HepG2 (cell line): ENCODE measurements around the gene MAGI1. TPM values are rescaled to one million over a fixed set of nuclear protein-coding genes. Genes with fewer than 3 reads are reported as not detected.

Experiments used
- FLYWCH1 ChIP-seq: sonication (generic); formaldehyde crosslinking; IDR thresholded peaks from 2 replicates; pipeline ENCODE4 v1.8.1; 2023; ENCODE audit warnings: mild to moderate bottlenecking, missing genetic modification reagents
- FOSL2 ChIP-seq: sonication (generic); formaldehyde crosslinking; IDR thresholded peaks from 2 replicates; pipeline ENCODE4 v1.4.0; 2020; ENCODE audit warnings: missing genetic modification reagents
- HOXD1 ChIP-seq: sonication (generic); formaldehyde crosslinking; IDR thresholded peaks from 2 replicates; pipeline ENCODE4 v1.5.0; 2020; ENCODE audit warnings: missing genetic modification reagents
- JUND ChIP-seq: sonication (generic); formaldehyde crosslinking; IDR thresholded peaks from 2 replicates; pipeline ENCODE4 v1.8.0; 2022; ENCODE audit warnings: mild to moderate bottlenecking, missing genetic modification reagents
- NCOA1 ChIP-seq: sonication (generic); formaldehyde crosslinking; IDR thresholded peaks from 2 replicates; pipeline ENCODE4 v1.9.0; 2021; ENCODE audit warnings: missing genetic modification reagents
- NFIC ChIP-seq: IDR thresholded peaks from 2 replicates; pipeline ENCODE4 v1.6.1; 2012; ENCODE audit warnings: mild to moderate bottlenecking, low read length, inconsistent platforms
- NR3C1 ChIP-seq: sonication (generic); formaldehyde crosslinking; IDR thresholded peaks from 2 replicates; pipeline ENCODE4 v1.4.0; 2020; ENCODE audit warnings: missing genetic modification reagents
- ONECUT2 ChIP-seq: sonication (generic); formaldehyde crosslinking; IDR thresholded peaks from 2 replicates; pipeline ENCODE4 v1.4.0; 2020; ENCODE audit warnings: missing genetic modification reagents
- PAF1 ChIP-seq: IDR thresholded peaks from 2 replicates; pipeline ENCODE4 v1.6.1; 2016; ENCODE audit warnings: missing genetic modification reagents, missing compliant biosample characterization
- REXO4 ChIP-seq: sonication (generic); formaldehyde crosslinking; IDR thresholded peaks from 2 replicates; pipeline ENCODE4 v1.8.0; 2022; ENCODE audit warnings: missing genetic modification reagents, mild to moderate bottlenecking, borderline replicate concordance
- RFXANK ChIP-seq: IDR thresholded peaks from 2 replicates; pipeline ENCODE4 v1.6.1; 2016
- TCF7L2 ChIP-seq: IDR thresholded peaks from 2 replicates; pipeline ENCODE4 v1.6.1; 2011; ENCODE audit warnings: mild to moderate bottlenecking, low read depth, low read length, moderate library complexity
- ZNF263 ChIP-seq: sonication (generic); formaldehyde crosslinking; IDR thresholded peaks from 2 replicates; pipeline ENCODE4 v1.4.0; 2020; ENCODE audit warnings: missing genetic modification reagents
- ZNF33B ChIP-seq: sonication (generic); formaldehyde crosslinking; IDR thresholded peaks from 2 replicates; pipeline ENCODE4 v1.5.1; 2020; ENCODE audit warnings: mild to moderate bottlenecking, missing genetic modification reagents
- ZNF629 ChIP-seq: sonication (generic); formaldehyde crosslinking; conservative IDR thresholded peaks from 2 replicates; pipeline ENCODE4 v1.5.0; 2020; ENCODE audit warnings: missing genetic modification reagents
- ZNF766 ChIP-seq: sonication (generic); formaldehyde crosslinking; IDR thresholded peaks from 2 replicates; pipeline ENCODE4 v1.5.0; 2020; ENCODE audit warnings: missing genetic modification reagents, borderline replicate concordance
- ZNF816 ChIP-seq: sonication (generic); formaldehyde crosslinking; IDR thresholded peaks from 2 replicates; pipeline ENCODE4 v1.8.0; 2022; ENCODE audit warnings: missing genetic modification reagents, mild to moderate bottlenecking, borderline replicate concordance
- ZNF83 ChIP-seq: sonication (generic); formaldehyde crosslinking; IDR thresholded peaks from 2 replicates; pipeline ENCODE4 v1.4.0; 2020; ENCODE audit warnings: missing genetic modification reagents, mild to moderate bottlenecking, borderline replicate concordance
- ZSCAN30 ChIP-seq: sonication (generic); formaldehyde crosslinking; IDR thresholded peaks from 2 replicates; pipeline ENCODE4 v1.5.0; 2020; ENCODE audit warnings: mild to moderate bottlenecking, missing genetic modification reagents
- polyA plus RNA-seq, 8 experiments: library from polyadenylated mRNA; depleted of rRNA in 3 of 8; stranded (reverse) in 7 of 8; unstranded in 1 of 8; fragments of >200 nt; fragmentation: Illumina TruSeq in 4 of 8; extraction: Trizol in 4 of 8; gene quantifications; 2 replicates each; pipeline versions ENCODE4 v1.2.1 to v1.2.3, GENCODE V29; 2011 to 2016; ENCODE audit warnings: low read depth in 4 of 8, missing spikeins in 1 of 8, mixed read lengths in 1 of 8; ENCODE audit not compliant: insufficient read depth in 1 of 8
- total RNA-seq, 5 experiments: library from RNA; depleted of rRNA; stranded (reverse); fragments of >200 nt; fragmentation: Illumina TruSeq; extraction: Trizol; gene quantifications; 2 replicates each; pipeline ENCODE4 v1.2.3, GENCODE V29; 2016; ENCODE audit warnings: low read depth in 1 of 5
- TF ChIP-seq, protein P1 (sequence below): sonication (generic); formaldehyde crosslinking; conservative IDR thresholded peaks from 2 replicates; pipeline ENCODE4 v1.4.0; 2020; ENCODE audit warnings: missing genetic modification reagents
- TF ChIP-seq, protein P2 (sequence below): sonication (generic); formaldehyde crosslinking; IDR thresholded peaks from 2 replicates; pipeline ENCODE4 v1.4.0; 2020; ENCODE audit warnings: missing genetic modification reagents
- TF ChIP-seq, protein P3 (sequence below): sonication (generic); formaldehyde crosslinking; IDR thresholded peaks from 2 replicates; pipeline ENCODE4 v1.4.0; 2020; ENCODE audit warnings: missing genetic modification reagents, borderline replicate concordance
- TF ChIP-seq, protein P4 (sequence below): IDR thresholded peaks from 2 replicates; pipeline ENCODE4 v1.6.1; 2016; ENCODE audit warnings: missing compliant biosample characterization, missing genetic modification reagents, borderline replicate concordance
- TF ChIP-seq, protein P5 (sequence below): sonication (generic); formaldehyde crosslinking; IDR thresholded peaks from 2 replicates; pipeline ENCODE4 v1.4.0; 2020; ENCODE audit warnings: mild to moderate bottlenecking, missing genetic modification reagents
- TF ChIP-seq, protein P6 (sequence below): sonication (generic); formaldehyde crosslinking; IDR thresholded peaks from 2 replicates; pipeline ENCODE4 v1.4.0; 2020; ENCODE audit warnings: missing genetic modification reagents

Gene MAGI1
- total and polyA plus RNA-seq, 2 of the 13 experiments (the other 11 are each of a cell fraction or from before 2014, with no cell fraction given) = 22.2 to 26.0 TPM

DNA sequence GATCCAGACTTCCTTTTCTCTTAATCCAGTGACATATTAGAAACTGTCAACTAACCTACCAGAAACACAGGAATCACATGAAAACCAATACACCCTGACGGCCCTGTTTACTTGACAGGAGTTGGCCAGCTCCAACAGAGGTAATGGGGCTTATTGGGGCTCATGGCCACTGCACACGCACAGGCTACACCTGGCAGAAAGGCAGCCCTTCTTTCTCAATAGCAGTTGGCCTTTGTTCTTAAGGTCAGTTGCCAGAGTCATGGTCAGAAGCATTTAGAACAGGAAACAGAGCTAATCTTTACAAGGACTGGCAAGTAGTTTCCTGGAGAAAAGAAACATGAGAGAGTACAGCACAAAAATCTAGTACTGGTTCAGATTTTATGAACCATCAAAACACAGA, 181.8 kb downstream of the MAGI1 start (continued):
- TF ChIP-seq ZSCAN30 (no peak), RFXANK (no peak), TCF7L2 (no peak), NR3C1 (CRISPR knock-in tag) (no peak), FLYWCH1 (no peak), PAF1 (no peak), NFIC (no peak), ZNF33B (CRISPR knock-in tag) (no peak), ONECUT2 (CRISPR knock-in tag) (no peak), ZNF83 (no peak), JUND (CRISPR knock-in tag) (no peak), ZNF263 (CRISPR knock-in tag) (no peak), ZNF629 (no peak), HOXD1 (no peak), ZNF816 (CRISPR knock-in tag) (no peak), NCOA1 (no peak), REXO4 (CRISPR knock-in tag) (no peak), FOSL2 (CRISPR knock-in tag) (peak; percentile 21; the same call in 1 of the 2 replicates), ZNF766 (no peak)
- TF ChIP-seq, protein P1, sequence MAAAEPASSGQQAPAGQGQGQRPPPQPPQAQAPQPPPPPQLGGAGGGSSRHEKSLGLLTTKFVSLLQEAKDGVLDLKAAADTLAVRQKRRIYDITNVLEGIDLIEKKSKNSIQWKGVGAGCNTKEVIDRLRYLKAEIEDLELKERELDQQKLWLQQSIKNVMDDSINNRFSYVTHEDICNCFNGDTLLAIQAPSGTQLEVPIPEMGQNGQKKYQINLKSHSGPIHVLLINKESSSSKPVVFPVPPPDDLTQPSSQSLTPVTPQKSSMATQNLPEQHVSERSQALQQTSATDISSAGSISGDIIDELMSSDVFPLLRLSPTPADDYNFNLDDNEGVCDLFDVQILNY (CRISPR knock-in tag) = no peak
- TF ChIP-seq, protein P2, sequence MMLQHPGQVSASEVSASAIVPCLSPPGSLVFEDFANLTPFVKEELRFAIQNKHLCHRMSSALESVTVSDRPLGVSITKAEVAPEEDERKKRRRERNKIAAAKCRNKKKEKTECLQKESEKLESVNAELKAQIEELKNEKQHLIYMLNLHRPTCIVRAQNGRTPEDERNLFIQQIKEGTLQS (CRISPR knock-in tag) = no peak
- TF ChIP-seq, protein P3, sequence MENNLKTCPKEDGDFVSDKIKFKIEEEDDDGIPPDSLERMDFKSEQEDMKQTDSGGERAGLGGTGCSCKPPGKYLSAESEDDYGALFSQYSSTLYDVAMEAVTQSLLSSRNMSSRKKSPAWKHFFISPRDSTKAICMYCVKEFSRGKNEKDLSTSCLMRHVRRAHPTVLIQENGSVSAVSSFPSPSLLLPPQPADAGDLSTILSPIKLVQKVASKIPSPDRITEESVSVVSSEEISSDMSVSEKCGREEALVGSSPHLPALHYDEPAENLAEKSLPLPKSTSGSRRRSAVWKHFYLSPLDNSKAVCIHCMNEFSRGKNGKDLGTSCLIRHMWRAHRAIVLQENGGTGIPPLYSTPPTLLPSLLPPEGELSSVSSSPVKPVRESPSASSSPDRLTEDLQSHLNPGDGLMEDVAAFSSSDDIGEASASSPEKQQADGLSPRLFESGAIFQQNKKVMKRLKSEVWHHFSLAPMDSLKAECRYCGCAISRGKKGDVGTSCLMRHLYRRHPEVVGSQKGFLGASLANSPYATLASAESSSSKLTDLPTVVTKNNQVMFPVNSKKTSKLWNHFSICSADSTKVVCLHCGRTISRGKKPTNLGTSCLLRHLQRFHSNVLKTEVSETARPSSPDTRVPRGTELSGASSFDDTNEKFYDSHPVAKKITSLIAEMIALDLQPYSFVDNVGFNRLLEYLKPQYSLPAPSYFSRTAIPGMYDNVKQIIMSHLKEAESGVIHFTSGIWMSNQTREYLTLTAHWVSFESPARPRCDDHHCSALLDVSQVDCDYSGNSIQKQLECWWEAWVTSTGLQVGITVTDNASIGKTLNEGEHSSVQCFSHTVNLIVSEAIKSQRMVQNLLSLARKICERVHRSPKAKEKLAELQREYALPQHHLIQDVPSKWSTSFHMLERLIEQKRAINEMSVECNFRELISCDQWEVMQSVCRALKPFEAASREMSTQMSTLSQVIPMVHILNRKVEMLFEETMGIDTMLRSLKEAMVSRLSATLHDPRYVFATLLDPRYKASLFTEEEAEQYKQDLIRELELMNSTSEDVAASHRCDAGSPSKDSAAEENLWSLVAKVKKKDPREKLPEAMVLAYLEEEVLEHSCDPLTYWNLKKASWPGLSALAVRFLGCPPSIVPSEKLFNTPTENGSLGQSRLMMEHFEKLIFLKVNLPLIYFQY (CRISPR knock-in tag) = no peak
- TF ChIP-seq, protein P4, sequence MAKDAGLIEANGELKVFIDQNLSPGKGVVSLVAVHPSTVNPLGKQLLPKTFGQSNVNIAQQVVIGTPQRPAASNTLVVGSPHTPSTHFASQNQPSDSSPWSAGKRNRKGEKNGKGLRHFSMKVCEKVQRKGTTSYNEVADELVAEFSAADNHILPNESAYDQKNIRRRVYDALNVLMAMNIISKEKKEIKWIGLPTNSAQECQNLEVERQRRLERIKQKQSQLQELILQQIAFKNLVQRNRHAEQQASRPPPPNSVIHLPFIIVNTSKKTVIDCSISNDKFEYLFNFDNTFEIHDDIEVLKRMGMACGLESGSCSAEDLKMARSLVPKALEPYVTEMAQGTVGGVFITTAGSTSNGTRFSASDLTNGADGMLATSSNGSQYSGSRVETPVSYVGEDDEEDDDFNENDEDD (CRISPR knock-in tag) = no peak
- TF ChIP-seq, protein P5, sequence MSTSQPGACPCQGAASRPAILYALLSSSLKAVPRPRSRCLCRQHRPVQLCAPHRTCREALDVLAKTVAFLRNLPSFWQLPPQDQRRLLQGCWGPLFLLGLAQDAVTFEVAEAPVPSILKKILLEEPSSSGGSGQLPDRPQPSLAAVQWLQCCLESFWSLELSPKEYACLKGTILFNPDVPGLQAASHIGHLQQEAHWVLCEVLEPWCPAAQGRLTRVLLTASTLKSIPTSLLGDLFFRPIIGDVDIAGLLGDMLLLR = no peak
- TF ChIP-seq, protein P6, sequence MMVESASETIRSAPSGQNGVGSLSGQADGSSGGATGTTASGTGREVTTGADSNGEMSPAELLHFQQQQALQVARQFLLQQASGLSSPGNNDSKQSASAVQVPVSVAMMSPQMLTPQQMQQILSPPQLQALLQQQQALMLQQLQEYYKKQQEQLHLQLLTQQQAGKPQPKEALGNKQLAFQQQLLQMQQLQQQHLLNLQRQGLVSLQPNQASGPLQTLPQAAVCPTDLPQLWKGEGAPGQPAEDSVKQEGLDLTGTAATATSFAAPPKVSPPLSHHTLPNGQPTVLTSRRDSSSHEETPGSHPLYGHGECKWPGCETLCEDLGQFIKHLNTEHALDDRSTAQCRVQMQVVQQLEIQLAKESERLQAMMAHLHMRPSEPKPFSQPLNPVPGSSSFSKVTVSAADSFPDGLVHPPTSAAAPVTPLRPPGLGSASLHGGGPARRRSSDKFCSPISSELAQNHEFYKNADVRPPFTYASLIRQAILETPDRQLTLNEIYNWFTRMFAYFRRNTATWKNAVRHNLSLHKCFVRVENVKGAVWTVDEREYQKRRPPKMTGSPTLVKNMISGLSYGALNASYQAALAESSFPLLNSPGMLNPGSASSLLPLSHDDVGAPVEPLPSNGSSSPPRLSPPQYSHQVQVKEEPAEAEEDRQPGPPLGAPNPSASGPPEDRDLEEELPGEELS (CRISPR knock-in tag) = no peak
